GM12892 (cell line): Measurements from ENCODE around the gene PHACTR2.

ENCODE experiments used
- DNase-seq: peaks from one replicate; pipeline ENCODE4 v3.0.0; 2011; ENCODE audit not compliant: insufficient read length
- FAIRE-seq: peaks from 2 replicates; lab custom pipeline; 2011; peaks lifted over from hg19 to GRCh38; lab: Jason Lieb, UNC
- POLR2A ChIP-seq: IDR thresholded peaks from 2 replicates; pipeline ENCODE4 v1.6.1; 2011; ENCODE audit warnings: low read depth, low read length, control low read depth
- POLR2AphosphoS5 ChIP-seq: IDR thresholded peaks from 2 replicates; pipeline ENCODE4 v1.6.1; 2011; ENCODE audit warnings: low read depth, low read length, control low read depth
- TAF1 ChIP-seq: IDR thresholded peaks from 2 replicates; pipeline ENCODE4 v1.6.1; 2011; ENCODE audit warnings: low read depth, mild to moderate bottlenecking, control low read depth, low read length, borderline replicate concordance

Gene PHACTR2

DNA sequence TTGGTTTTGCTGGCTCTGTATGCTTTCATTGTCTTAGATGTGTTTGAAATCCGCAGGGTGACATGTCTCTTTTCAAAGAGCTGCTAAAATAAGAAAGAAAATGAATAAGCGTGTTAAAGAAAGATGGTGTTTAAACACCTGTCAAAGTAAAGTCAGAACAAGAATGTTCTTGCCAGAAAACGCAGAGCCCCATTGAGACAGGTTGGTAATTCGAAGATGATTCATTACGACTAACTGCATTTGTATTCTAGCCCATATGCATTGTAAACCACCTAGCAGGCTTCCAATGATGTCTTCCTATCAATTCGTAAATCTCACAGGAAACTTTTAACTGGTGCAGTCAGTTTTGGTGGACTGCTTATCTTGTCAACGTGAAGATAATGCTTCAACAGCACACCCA is 16.8 kb downstream of the PHACTR2 start:
- no peak for DNase-seq
- no peak for TF ChIP-seq POLR2AphosphoS5
- no peak for FAIRE-seq

DNA sequence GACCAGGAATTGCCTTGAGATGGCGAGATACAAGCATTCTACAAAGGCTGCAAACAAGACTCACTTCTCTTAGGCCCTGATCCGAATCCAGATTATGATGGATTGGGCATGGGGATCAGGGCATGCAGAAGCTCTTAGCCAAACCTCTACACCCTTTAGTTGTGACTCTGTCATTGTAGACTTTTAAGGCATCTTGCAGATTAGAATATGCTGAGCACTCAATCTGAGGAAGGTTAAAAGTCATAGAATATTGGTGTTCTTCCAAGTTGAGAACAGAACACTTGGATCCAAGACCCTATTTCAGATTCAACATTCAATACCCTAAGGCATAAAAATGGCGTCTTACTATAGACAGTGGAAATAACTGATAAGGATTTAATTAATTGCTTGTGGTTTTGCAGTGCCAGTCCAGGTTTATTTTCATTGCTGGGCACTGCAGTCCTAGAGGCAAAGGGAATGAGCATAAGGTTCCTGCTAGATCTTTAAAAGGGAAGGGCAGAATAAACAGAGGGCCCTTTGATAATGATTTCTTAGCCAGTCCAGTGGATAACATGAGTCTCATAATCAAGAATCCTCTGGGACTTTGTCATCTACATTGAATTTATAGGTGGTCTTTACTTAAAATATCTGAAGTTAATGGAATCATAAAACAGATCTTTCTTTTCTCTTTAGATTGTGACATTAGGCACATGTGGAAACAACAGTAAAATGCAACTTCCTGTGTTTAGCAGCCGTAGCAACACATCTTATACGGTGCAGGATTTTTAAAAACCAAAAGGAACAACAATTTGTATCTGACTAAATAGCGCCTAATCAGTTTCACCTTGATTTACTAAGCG is 17.6 kb downstream of the PHACTR2 start:
- FAIRE-seq (no peak), DNase-seq (no peak)
- TF ChIP-seq POLR2A (no peak), POLR2AphosphoS5 (no peak), TAF1 (no peak)

GRCh38 chr6:143695969-143696663 is 18.4 kb downstream of the PHACTR2 start:
- DNase-seq: no peak
- TF ChIP-seq TAF1 (no peak), POLR2A (no peak), POLR2AphosphoS5 (no peak)
- no peak for FAIRE-seq

- DNase-seq (no peak), FAIRE-seq (no peak)
- TF ChIP-seq TAF1: no peak
- TF ChIP-seq POLR2A: no peak
- no peak for TF ChIP-seq POLR2AphosphoS5
These were observed 18.9 kb downstream of the PHACTR2 start for GRCh38 chr6:143696664-143697000.

DNA sequence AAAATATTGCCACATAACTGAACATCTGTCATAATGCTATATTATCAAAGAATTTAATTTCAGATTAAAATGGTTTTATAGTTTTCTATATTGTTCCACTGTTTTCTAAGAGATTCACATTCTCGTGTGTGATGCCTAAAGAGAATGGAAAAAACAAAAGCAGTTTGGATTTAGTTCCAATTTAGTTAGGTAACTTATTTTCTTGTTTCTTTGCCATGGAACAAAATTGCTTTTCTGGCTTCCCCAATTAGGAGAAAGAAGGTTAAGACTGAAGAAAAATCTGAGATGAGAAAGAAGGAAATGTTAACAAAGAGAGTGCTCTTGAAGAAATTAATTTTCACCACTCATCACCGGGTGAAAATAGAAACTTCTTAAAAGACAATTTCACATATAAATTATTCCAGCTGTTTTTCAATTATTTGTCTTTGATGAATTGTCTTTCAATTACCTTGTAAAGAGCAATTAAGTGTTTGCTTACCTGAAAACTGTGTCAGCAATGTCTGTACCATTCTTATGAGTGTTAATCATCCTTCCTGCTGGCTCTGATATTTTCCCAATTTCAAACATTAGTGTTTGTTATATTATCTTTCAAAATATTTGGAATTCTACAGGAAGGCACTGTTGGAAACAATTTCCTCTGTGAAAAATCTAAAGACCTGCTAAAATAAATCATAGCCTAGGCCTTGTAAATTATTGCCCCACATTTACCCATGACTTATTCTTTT is 19.5 kb downstream of the PHACTR2 start:
- DNase-seq: no peak
- FAIRE-seq: no peak
- TF ChIP-seq POLR2A: no peak
- no peak for TF ChIP-seq POLR2AphosphoS5
- no peak for TF ChIP-seq TAF1

DNA sequence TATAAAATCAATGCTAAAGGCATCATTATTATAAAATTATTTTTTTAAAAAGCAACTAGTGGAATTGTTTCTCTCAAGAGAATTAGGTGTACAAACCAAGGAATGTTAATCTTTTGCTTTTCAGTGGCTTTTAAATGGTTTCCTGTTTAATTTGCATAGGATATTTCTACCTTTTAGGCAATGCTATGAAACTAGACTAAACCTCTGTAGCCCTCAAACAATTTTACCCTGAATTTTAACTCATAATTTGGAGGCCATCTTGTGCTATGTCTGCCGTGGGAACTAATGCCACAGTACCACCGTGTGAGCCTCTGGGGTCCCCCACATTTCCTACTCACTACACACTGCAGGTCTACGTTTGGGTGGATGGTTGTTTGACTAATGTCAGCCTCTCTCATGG is 20.6 kb downstream of the PHACTR2 start:
- TF ChIP-seq POLR2A: no peak
- no peak for TF ChIP-seq POLR2AphosphoS5
- TF ChIP-seq TAF1: no peak
- DNase-seq (no peak), FAIRE-seq (no peak)

DNA sequence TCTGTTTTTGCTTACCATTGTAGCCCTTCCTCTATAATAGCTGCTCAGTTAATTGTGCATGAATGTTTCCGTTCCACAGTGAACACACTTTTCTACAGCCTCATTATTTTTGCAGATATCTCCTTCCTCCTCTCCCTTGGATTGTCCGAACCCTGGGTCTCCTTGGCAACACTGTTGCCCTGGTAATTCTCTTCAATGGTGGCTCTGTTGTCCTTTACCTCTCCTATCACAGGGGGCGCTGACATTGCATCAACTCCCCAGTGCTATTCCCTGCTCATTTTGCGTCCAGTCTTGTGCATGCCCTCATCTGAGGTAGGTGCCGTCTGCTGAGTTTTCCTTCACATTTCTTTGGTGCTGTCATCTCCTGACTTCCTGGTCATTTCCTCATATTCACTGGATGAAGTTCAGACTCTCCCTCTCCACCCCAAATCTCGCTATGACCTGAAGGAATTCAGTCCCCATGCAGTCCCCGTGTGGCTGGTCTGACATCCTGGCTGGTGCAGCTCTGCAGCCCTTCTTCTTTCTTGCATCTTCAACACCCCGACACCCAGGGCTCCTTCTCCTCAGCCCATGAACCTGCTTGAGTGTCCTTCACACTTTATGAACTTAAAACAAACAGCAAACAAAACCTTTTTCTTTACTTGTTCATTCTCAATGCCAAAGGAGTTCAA is 21.1 kb downstream of the PHACTR2 start:
- no peak for FAIRE-seq
- no peak for TF ChIP-seq TAF1
- TF ChIP-seq POLR2A: no peak
- no peak for TF ChIP-seq POLR2AphosphoS5

DNA sequence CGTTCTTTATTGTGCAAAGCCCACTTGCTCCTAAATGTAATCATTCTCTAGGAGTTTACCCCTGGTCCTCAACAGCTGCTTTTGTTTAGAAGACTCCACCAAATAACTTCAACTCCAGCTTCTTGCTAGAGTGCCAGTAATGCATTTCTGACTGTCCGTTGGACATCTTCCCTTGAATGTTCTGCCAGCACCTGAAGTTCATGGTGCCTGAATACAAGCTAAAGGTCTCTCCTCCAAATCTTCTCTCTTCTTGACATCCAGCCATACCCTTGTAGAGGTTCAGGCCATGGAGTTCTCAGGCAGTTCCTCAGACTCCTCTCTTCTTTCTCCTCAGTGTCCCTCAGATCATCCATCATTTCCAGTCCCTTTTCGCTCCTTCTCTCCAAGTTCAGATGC is 21.7 kb downstream of the PHACTR2 start:
- no peak for TF ChIP-seq POLR2AphosphoS5
- no peak for TF ChIP-seq TAF1
- no peak for TF ChIP-seq POLR2A
- FAIRE-seq: no peak
- no peak for DNase-seq

More for the DNA sequence above, 21.1 kb downstream of the PHACTR2 start:
- no peak for DNase-seq

DNA sequence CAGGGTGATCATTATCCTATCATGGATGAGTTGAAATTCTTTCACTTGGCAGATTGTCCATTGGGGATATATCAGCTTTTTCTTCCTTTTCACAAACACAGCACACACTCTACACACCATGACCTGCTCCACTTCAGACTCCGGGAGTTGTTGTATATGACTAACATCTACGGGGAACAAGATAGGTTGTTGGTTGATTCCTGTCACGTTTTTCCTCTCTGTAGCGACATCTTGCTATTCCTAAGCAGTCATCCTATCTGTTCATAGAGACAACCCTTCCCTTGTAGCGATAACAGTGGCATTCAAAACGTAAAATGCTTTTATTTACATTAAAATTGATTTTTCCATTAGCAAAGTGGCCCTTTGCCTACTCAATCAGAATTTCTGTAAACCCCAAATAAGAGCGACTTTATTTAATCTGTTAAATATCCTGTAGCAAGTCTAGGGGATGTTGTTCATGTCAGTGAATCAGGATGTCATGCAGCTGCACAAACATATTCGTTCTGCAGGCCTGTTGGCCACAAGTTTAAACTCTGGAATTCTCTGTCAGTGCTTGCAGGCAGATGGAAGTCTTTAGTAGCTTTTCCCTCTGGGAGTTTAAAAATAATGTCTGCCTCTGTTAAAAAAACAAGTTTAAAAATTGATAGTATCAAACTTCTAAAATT is 23.1 kb downstream of the PHACTR2 start:
- no peak for TF ChIP-seq TAF1
- TF ChIP-seq POLR2AphosphoS5: no peak
- TF ChIP-seq POLR2A: no peak
- FAIRE-seq (no peak), DNase-seq (no peak)

GRCh38 chr6:143701349-143702234 is 23.8 kb downstream of the PHACTR2 start:
- FAIRE-seq (no peak), DNase-seq (no peak)
- TF ChIP-seq POLR2A (no peak), TAF1 (no peak), POLR2AphosphoS5 (no peak)
